GM18861 (cell line): ENCODE measurements around the gene ZEB1.

ENCODE experiments used
- ATAC-seq: cut with Tn5 transposase; IDR thresholded peaks from one replicate; pipeline ENCODE4 v1.9.1; 2021; ENCODE audit not compliant: unreplicated experiment

Gene ZEB1

DNA sequence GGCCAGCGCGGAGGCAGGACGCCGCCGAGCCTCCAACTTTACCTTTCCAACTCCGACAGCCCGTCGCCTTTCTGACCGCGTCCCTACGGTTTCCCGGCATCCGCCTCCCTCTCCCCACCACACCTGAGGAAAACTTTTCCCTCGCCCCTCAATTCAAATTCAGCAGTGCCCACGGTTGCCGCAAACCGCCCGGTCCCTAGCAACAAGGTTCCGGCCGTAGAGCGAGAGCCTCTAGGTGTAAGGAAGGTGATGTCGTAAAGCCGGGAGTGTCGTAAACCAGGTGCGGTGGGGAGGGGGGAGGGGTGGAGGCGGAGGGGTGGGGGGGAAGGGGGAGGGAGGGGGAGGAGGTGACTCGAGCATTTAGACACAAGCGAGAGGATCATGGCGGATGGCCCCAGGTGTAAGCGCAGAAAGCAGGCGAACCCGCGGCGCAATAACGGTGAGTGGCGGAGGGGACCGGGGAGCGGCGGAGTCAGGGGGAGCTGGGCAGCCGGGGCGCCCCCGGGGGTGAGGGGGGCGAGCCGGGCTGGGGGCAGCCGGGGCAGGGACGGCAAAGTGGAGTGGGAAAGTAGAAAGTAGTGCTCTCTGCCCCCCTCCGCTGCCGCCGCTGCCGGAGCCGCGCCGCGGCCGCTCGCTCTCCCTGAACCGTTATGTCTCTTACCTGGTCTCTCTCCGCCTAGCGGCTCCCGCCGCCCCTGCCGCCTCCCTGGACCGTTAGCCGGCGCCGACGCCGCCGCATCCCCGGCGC, at the start of gene ZEB1:
TSS of gene ZEB1 (plus strand) at position 363 of the 748 bp plus-strand sequence. CDS start at position 382, 19 bp downstream.
- ATAC-seq = no peak

- no peak for ATAC-seq
These were observed 48.1 kb upstream of the ZEB1 start for GRCh38 chr10:31270954-31271353.

DNA sequence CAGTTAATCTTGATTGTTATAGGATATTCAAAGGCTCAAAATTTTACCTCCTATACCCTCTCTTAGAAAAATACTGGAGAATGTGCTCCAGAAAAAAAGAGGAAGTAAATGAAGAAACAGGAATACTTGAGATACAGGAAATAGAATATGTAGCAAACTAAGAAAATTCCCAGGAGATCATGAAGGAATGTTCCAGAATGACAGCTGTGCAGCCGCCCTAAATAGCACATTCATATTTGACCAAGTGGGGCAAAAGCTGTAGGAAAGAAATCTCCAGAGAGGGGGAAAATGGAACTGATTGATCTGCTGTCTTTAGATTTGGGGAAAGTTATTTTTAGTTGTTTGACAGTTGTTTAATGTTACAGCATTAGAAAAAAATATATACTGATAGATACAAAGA, 46.2 kb upstream of the ZEB1 start:
- ATAC-seq = no peak

GRCh38 chr10:31273789-31274188, 45.2 kb upstream of the ZEB1 start:
- no peak for ATAC-seq

GRCh38 chr10:31274310-31274709, 44.7 kb upstream of the ZEB1 start:
- ATAC-seq = no peak

DNA sequence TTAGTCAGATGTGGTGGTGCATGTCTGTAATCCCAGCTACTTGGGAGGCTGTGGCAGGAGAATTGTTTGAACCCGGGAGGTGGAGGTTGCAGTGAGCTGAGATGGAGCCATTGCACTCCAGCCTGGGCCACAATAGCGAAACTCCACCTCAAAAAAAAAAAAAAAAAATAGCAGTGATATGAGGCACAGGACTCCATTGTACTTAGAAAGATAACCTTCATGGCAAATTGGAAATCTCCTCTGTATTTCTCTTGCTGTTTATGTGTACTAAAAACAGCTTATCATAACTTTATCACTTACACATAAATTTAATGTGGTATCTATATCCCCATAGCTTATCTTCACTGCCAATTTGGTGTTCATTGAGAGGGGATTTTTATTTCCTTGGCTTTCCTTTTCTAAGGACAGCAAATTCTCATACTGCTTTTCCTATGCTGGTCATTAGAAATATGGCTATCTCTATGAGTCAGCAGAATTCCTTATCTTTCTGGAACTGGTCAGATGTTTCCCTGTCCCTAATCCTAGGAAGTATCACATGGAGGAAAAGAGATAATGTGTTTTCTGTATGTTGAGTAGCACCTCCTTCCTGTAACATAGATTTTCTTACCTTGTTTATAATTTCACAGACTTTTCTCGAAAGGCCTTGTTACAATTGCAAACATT, 40.6 kb upstream of the ZEB1 start:
- ATAC-seq = no peak

DNA sequence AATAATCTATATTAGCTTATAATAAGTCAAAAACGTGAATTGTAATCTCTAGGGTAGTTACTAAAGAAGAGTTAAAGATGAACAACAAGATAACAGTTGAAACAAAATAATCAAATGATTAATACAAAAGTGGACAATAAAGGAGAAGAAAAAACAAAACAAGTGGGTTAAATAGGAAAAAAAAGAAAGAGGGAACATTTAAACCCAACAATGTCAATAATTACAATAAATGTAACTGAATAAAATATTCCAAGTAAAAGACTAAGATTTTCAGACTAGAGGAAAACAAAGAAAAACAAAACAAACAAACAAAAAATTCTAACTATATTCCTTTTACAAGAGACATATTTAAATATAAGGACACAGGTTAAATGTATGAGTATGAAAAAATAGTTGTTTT, 38.0 kb upstream of the ZEB1 start:
- no peak for ATAC-seq

DNA sequence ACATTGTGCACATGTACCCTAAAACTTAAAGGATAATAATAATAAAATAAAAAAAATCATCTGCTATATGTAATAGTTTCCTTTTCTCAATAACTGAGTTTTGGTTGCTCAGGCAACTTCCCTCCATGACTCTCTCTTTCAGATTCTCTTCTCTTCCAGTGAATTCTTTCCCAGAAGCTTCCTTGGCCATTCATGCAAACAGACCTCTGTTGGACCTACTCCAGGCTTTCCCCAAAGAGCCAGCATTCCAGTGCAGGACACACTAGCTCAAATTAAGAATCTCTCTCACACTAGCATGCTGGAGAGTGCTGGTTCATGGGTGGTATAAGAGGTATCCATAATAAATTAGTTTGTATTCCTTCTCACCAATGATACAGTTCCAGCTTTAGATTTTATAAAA, 31.0 kb upstream of the ZEB1 start:
- no peak for ATAC-seq

DNA sequence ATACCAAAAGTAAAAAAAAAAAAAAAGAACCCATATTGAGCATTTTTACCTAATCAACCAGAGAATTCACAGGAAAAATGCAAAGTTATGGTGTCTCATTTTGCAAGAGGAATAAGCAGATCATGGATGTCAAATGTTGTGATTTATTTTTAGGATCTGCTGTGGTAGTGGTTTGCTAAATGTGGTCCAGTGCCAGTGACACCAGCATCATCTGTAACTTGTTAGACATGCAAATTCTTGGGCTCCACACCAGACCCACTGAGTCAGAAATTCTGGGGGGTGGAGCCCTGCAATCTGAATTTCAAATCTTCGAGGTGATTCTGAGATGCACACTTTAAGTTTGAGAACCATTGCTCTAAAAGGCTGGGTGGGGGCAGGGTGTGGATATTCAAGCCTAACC, 30.1 kb upstream of the ZEB1 start:
- ATAC-seq = no peak

DNA sequence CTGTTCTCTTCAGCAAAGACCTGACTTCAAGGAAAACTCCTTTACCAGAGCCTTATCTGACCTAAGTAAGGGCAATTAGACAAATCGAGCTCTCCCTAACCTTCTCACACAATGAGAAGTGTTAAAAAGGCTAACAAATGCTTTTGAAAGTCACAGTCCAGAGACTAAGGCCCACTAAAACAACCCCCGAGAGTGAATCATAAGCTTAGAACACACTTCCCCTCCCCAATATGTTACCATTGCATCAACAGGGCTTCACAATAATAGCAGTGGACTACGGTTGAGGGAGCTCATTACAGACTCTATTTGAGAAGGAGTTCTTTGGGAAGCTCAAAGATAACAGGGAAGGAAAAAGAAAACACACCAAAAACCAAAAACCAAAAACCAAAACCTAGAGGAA, 28.6 kb upstream of the ZEB1 start:
- ATAC-seq = no peak

DNA sequence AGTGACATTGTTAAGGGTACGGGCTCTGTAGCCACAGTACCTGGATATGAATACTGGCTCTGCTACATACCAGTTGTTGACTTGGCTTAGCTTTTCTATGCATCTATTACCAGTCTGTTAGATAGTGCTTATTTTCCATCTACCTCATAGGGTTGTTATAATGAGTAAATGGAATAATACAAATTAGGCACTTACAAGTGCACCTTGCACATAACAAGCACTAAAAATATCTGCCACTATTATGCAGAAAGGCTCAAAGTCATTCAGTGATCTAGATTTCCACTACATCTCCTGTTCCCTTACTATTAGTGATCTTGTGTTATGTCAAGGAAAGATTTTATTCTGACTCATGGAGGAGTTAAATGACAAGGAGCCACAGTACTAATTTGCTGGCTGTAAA, 27.9 kb upstream of the ZEB1 start:
- ATAC-seq = no peak

- ATAC-seq = no peak
These were observed 24.5 kb upstream of the ZEB1 start for GRCh38 chr10:31294558-31294957.

GRCh38 chr10:31296754-31297153, 22.3 kb upstream of the ZEB1 start:
- no peak for ATAC-seq

GRCh38 chr10:31299119-31299518, 19.9 kb upstream of the ZEB1 start:
- no peak for ATAC-seq

- ATAC-seq = no peak
These were observed 15.8 kb upstream of the ZEB1 start for GRCh38 chr10:31303212-31303611.

DNA sequence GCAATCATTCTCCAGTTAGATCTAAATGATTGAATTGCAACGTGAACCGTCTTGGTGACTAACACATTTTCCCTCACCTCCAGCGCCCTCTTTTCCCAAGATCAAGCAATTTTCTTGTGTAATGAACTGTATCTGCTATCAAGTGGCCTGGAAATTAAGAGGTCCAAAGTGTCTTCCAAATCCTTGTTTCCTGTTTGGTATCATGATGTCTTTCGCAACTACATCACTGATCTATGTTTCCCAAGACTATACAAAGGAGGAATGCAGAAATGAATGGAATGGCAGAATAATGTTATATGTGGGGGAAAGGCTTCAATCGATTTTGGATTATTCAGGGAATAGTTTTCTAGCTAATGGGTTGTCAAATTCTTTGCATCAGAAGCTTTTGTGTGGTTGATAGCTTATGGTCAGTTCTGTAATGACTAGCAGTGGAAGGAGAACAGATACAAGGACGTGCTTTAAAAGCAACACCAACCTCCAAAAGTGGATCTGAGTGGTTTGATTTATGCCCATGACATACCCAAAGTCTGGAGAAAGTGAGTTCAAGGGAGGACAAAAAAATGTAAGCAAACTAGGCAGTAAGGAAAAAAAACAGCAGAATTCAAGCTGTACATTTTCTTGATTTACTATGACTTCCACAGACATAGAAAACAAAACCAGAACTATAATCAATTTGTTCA, 14.6 kb upstream of the ZEB1 start:
- no peak for ATAC-seq

DNA sequence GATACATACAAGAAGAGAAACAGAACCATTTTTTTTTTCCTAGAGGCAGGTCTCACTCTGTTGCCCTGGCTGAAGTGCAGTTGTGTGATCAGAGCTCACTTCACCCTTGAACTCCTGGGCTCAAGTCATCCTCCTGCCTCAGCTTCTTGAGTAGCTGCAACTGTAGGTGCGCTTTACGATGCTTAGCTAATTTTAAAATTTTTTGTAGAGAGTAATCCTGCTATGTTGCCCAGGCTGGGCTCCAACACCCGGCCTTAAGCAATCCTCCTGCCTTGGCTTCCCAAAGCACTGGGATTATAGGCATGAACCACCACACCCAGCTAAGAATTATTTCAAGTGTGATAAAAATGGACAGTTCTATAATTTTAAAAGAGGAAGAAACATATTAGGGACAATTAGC, 5.6 kb upstream of the ZEB1 start:
- ATAC-seq = no peak

- ATAC-seq = no peak
These were observed 4.5 kb upstream of the ZEB1 start for GRCh38 chr10:31314256-31315150.

DNA sequence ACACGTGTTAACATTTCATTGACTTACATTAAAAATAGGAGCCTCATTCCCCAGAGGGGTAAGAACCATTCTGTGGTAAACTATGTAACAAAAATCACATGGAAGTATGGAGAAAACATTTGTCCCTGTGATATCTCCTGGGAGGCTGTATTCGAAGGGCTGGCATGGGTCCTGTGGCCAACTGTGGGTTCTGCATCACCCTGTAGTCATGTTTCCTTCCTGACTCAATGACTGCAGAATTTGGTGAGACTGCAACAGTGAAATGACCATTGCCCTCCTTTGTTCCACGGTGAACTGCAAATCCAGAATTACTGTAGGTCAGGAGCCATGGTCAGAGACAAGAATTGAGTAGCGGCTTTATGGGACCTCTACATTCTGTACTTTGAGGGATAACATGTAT, 3.6 kb upstream of the ZEB1 start:
- ATAC-seq = no peak

- ATAC-seq = no peak
These were observed 1.8 kb upstream of the ZEB1 start for GRCh38 chr10:31317171-31317570.
